Measurements from ENCODE around the gene NOL3.
A peak's percentile ranks its signal among the peaks of the same experiment; 100 is the strongest.

Gene NOL3

GRCh38 chr16:67173323-67173722 is 3.0 kb downstream of the NOL3 start:
- no peak for DNase-seq

GRCh38 chr16:67173808-67174705 is 3.7 kb downstream of the NOL3 start:
- DNase-seq = peak; percentile 73

GRCh38 chr16:67174706-67175231 is 4.4 kb downstream of the NOL3 start:
- DNase-seq = no peak

GRCh38 chr16:67176662-67177061 is 6.3 kb downstream of the NOL3 start:
- DNase-seq = no peak

GRCh38 chr16:67177743-67178699 is 7.7 kb downstream of the NOL3 start:
- peak; percentile 62 for DNase-seq

GRCh38 chr16:67179421-67180080 is 9.2 kb downstream of the NOL3 start:
- no peak for DNase-seq

GRCh38 chr16:67180166-67180565 is 9.8 kb downstream of the NOL3 start:
- DNase-seq = no peak

GRCh38 chr16:67181346-67181745 is 11.0 kb downstream of the NOL3 start:
- no peak for DNase-seq

- DNase-seq = no peak
These were observed 11.9 kb downstream of the NOL3 start for GRCh38 chr16:67182288-67182687.

- no peak for DNase-seq
These were observed 12.9 kb downstream of the NOL3 start for GRCh38 chr16:67183284-67183626.

GRCh38 chr16:67183627-67184452 is 13.5 kb downstream of the NOL3 start, which contains the start of gene MATCAP1:
TSS of gene MATCAP1 (minus strand) at chr16:67183963. CDS start at chr16:67180610, 3,353 bp downstream.
- peak; percentile 97 for DNase-seq

- no peak for DNase-seq
These were observed 14.2 kb downstream of the NOL3 start for GRCh38 chr16:67184453-67184994.

GRCh38 chr16:67184995-67185650 is 14.8 kb downstream of the NOL3 start:
- DNase-seq = peak; percentile 93

- DNase-seq = no peak
These were observed 15.4 kb downstream of the NOL3 start for GRCh38 chr16:67185651-67186134.

- no peak for DNase-seq
These were observed 16.2 kb downstream of the NOL3 start for GRCh38 chr16:67186550-67186950.

GRCh38 chr16:67187175-67187890 is 17.0 kb downstream of the NOL3 start:
- DNase-seq = no peak

- peak; percentile 25 for DNase-seq
These were observed 18.0 kb downstream of the NOL3 start for GRCh38 chr16:67188323-67188722.

- DNase-seq = no peak
These were observed 18.5 kb downstream of the NOL3 start for GRCh38 chr16:67188798-67189197.

GRCh38 chr16:67190041-67190440 is 19.7 kb downstream of the NOL3 start, which contains the start of gene EXOC3L1:
TSS of gene EXOC3L1 (minus strand) at chr16:67190136. CDS start at chr16:67189676, 460 bp downstream.
- DNase-seq = no peak
